A673 (cell line): ENCODE data around the gene CLIC5. TPM values are rescaled to one million over a fixed set of nuclear protein-coding genes. Genes with fewer than 3 reads are reported as not detected.

Experiments used
- BruUV-seq: library from RNA; stranded (reverse); fragments of 400-500 nt; replicated peaks from 2 replicates; lab custom pipeline; 2021; lab: Mats Ljungman, UMichigan
- CTCF ChIA-PET: fragments of 300-600 bp; sonication (Branson Sonifier 250); formaldehyde crosslinking; loops from one replicate; lab custom pipeline; 2022; ENCODE audit warnings: antibody characterized with exemption; lab: Charles Lee
- POLR2A ChIA-PET: fragments of 300-600 bp; sonication (Branson Sonifier 250); formaldehyde crosslinking; loops from one replicate; lab custom pipeline; 2022; ENCODE audit warnings: antibody characterized with exemption; ENCODE audit not compliant: low non-redundant PET; lab: Charles Lee
- DNase-seq: peaks from one replicate; pipeline ENCODE4 v3.0.0-alpha.2; 2015; ENCODE audit warnings: low spot score
- H3K27ac ChIP-seq: fragments of 200-600 bp; sonication (generic); 2 replicates; pipeline ENCODE4 v1.5.1; 2016; ENCODE audit warnings: mixed run types, low read depth, mild to moderate bottlenecking, mixed read lengths, antibody characterized with exemption, low read length; ENCODE audit not compliant: poor library complexity, severe bottlenecking
- H3K27me3 ChIP-seq: fragments of 200-600 bp; sonication (generic); replicated peaks from 2 replicates; pipeline ENCODE4 v1.6.1; 2017; ENCODE audit warnings: mixed run types, low read depth, mild to moderate bottlenecking, mixed read lengths, antibody characterized with exemption, low read length; ENCODE audit not compliant: insufficient read depth, poor library complexity
- H3K36me3 ChIP-seq: fragments of 200-600 bp; sonication (generic); 2 replicates; pipeline ENCODE4 v1.6.1; 2016; ENCODE audit warnings: mixed run types, mild to moderate bottlenecking, mixed read lengths, antibody characterized with exemption, low read length; ENCODE audit not compliant: insufficient read depth, poor library complexity, severe bottlenecking
- H3K4me1 ChIP-seq: fragments of 200-600 bp; sonication (generic); 2 replicates; pipeline ENCODE4 v1.6.1; 2017; ENCODE audit warnings: mixed run types, mild to moderate bottlenecking, mixed read lengths, antibody characterized with exemption, low read length; ENCODE audit not compliant: insufficient read depth, poor library complexity, severe bottlenecking
- H3K4me3 ChIP-seq: fragments of 200-600 bp; sonication (generic); 2 replicates; pipeline ENCODE4 v1.5.1; 2016; ENCODE audit warnings: low read depth, mixed run types, mild to moderate bottlenecking, mixed read lengths, low read length; ENCODE audit not compliant: poor library complexity, severe bottlenecking
- H3K9me3 ChIP-seq: fragments of 200-600 bp; sonication (generic); 2 replicates; pipeline ENCODE4 v1.6.1; 2016; ENCODE audit warnings: mixed run types, low read depth, mild to moderate bottlenecking, mixed read lengths, antibody characterized with exemption, low read length; ENCODE audit not compliant: poor library complexity, severe bottlenecking
- EZH2 ChIP-seq: fragments of 200-600 bp; sonication (generic); IDR thresholded peaks from 2 replicates; pipeline ENCODE4 v1.6.1; 2017; ENCODE audit warnings: borderline replicate concordance, low read depth, mild to moderate bottlenecking, mixed read lengths, antibody characterized with exemption, low read length; ENCODE audit not compliant: poor library complexity, severe bottlenecking
- intact Hi-C: fragments of 100-400 bp; cut with micrococcal nuclease; formaldehyde crosslinking; loops from one replicate; pipeline ENCODE4 v1.10.0; 2022; ENCODE audit not compliant: unreplicated experiment
- total RNA-seq: library from RNA; stranded (reverse); gene quantifications from 2 replicates; pipeline ENCODE4 v1.2.3, GENCODE V29; 2021
- TF ChIP-seq, protein P1 (sequence below): fragments of 300-800, 200-600 bp; sonication (generic); conservative IDR thresholded peaks from 2 replicates; pipeline ENCODE4 v1.5.1; 2017; ENCODE audit warnings: low read depth, mild to moderate bottlenecking, antibody characterized with exemption, low read length, moderate library complexity, mixed read lengths

Gene CLIC5
- total RNA-seq, 1 experiment from 2014 or later, result not detected

DNA sequence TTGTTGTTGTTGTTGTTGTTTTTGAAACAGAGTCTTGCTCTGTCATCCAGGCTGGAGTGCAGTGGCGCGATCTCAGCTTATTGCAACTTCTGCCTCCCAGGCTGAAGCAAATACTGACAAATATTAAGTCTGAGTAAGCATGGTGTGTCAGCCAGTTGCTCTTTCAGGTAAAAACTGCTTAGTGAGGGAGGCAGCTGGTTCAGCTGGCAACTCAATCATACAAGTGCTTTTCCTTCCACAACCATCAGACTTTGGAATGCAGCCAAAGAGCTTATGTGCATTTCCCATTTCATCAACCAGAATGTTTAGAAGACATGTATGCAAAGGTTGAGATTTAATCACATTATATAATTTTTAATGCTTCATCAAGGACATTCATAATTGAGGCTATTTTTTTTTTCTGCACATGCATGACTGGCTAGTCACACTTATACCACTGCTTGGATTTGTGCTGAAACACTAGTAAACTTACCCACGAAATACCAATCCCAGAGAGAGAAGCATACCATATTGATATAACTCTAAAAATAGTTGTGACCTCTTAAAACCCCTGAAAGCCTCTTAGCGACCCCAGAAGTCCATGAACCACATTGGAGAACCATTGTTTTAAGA, 56.0 kb downstream of the CLIC5 start:
- ChIA-PET CTCF (no interaction called here), POLR2A (no interaction called here)
- Histone ChIP-seq H3K4me1 (peaks cover 4% of the 10 kb centered on the region), H3K27me3 (peaks cover 3% of the 10 kb centered on the region), H3K9me3 (no peaks in the 10 kb centered on the region), H3K36me3 (no peaks in the 10 kb centered on the region), H3K27ac (no peak overlapping the region), H3K4me3 (no peak overlapping the region)
- no peak for TF ChIP-seq EZH2
- no TSS peak for BruUV-seq
- intact Hi-C loops, result no loop called here
- DNase-seq, result peak; percentile 37

DNA sequence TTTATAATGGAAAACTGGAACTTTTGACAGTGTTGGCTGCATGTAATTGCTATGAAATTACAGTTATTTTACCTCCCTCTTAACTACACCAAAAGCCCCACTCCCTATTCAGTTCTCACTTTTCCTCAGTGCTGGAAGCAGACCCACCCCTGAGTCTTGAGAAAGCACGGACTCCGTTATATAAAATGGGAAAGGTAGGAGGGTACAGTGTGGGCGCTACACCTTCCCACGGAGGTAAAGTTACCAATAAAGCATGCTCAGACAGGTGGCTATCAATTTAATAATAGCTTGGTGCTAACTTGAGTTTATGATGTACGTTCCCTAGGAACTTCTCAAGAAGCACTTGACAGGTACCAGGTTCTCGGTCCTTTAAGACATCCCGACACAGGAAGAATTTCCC, 59.0 kb downstream of the CLIC5 start:
- no peak for DNase-seq
- ChIA-PET POLR2A (no interaction called here), CTCF (no interaction called here)
- H3K4me1 ChIP-seq, result peaks cover 4% of the 10 kb centered on the region
- intact Hi-C loops, result no loop called here
- H3K36me3 ChIP-seq, result no peaks in the 10 kb centered on the region
- H3K4me3 ChIP-seq, result no peak overlapping the region
- no peak for TF ChIP-seq EZH2
- TF ChIP-seq, protein P1, sequence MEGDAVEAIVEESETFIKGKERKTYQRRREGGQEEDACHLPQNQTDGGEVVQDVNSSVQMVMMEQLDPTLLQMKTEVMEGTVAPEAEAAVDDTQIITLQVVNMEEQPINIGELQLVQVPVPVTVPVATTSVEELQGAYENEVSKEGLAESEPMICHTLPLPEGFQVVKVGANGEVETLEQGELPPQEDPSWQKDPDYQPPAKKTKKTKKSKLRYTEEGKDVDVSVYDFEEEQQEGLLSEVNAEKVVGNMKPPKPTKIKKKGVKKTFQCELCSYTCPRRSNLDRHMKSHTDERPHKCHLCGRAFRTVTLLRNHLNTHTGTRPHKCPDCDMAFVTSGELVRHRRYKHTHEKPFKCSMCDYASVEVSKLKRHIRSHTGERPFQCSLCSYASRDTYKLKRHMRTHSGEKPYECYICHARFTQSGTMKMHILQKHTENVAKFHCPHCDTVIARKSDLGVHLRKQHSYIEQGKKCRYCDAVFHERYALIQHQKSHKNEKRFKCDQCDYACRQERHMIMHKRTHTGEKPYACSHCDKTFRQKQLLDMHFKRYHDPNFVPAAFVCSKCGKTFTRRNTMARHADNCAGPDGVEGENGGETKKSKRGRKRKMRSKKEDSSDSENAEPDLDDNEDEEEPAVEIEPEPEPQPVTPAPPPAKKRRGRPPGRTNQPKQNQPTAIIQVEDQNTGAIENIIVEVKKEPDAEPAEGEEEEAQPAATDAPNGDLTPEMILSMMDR, result no peak
- H3K27me3 ChIP-seq, result peaks cover 3% of the 10 kb centered on the region
- no TSS peak for BruUV-seq
- H3K9me3 ChIP-seq, result no peaks in the 10 kb centered on the region
- H3K27ac ChIP-seq, result no peak overlapping the region

DNA sequence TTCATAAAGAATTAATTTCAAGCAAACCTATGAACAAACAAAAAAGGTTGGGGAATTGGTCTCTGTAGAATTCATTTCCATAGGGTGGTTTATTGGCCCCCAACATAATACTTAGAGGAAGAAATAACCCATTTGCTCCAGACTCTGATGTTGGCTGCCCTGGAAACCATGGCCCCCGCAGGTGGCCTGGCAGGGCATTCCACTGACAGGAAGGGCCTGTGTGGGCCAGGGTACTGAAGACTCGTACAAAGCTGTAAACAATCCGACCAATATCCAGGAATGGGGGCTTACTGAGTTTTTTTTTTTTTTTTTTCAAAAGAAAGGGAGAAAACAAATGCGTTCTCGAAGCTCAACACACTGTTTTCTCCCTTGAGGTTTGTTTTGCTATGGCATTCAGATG, 59.5 kb downstream of the CLIC5 start:
- Histone ChIP-seq H3K9me3 (no peaks in the 10 kb centered on the region), H3K4me3 (no peak overlapping the region), H3K4me1 (peaks cover 4% of the 10 kb centered on the region), H3K36me3 (no peaks in the 10 kb centered on the region), H3K27me3 (peaks cover 3% of the 10 kb centered on the region), H3K27ac (no peak overlapping the region)
- POLR2A ChIA-PET, result no interaction called here
- CTCF ChIA-PET, result no interaction called here
- intact Hi-C loops, result no loop called here
- DNase-seq, result no peak
- BruUV-seq, result no TSS peak
- TF ChIP-seq, protein P1, result no peak
- TF ChIP-seq EZH2, result no peak

DNA sequence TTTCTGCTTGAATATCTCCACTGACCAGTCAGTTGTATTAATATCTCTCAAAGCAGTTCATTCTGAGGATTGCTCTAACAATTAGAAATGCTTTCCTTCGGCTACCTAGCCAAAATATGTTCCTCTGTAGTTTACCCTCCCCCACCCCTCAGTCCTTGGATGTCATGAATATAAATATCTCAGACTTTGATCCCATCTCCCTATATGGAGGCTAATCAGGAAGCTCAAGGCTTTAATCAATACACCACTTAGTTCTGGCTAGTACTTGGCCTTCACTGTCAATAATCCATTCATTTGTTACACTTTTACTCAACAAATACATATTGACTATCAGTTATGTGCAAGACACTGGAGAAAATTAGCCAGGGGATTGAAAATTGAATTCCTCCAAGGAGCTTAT, 60.1 kb downstream of the CLIC5 start:
- Histone ChIP-seq H3K27ac (no peak overlapping the region), H3K9me3 (no peaks in the 10 kb centered on the region), H3K4me1 (peaks cover 4% of the 10 kb centered on the region), H3K27me3 (peaks cover 3% of the 10 kb centered on the region), H3K4me3 (no peak overlapping the region), H3K36me3 (no peaks in the 10 kb centered on the region)
- intact Hi-C loops, result no loop called here
- TF ChIP-seq, protein P1, result no peak
- TF ChIP-seq EZH2, result no peak
- ChIA-PET POLR2A (no interaction called here), CTCF (no interaction called here)
- no TSS peak for BruUV-seq
- no peak for DNase-seq
